GM18499 (cell line): ENCODE measurements around the gene KCNN3.

ENCODE experiments used
- ATAC-seq: cut with Tn5 transposase; IDR thresholded peaks from one replicate; pipeline ENCODE4 v1.9.1; 2021; ENCODE audit warnings: moderate number of reproducible peaks; ENCODE audit not compliant: insufficient read depth, unreplicated experiment

The KCNN3 gene

DNA sequence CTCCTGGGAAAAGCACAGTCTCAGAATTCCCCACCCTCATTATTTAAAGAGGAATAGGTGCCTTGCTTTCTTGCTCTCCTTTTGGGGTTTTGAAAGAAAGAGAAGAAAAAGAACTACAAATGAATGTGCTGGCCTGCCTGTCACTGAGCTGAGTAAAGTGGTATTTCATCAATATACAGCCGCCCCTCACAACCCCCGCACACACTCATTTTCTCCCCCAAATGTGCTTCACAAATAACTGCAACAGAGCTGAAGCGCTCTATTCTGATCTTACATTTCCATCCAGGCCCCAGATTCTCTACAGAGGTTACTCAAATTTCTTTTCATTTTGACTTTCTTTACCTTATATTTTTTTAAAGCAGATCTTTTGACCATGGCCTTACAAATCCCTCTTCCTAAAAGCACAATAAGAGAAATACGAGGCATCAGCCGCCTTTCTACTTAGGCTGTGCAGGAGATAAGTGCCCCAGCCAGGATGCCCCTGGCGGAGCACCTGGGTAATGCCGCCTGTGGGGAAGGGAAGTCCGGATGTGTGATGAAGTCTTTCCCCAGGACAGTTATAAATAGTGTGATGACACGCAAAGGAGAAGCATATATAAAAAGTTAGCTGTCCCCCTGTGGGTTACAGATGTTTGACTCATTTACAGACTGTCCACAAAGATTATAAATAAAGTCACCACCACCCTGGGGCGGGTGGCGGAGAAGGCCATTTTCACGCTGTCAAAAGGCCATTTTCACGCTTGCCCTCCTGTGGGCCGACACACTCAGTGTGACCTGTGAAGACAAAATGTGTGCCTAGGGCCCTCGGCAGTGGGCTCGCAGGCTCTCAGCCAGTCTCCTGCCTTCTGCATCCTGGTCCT lies 6.5 kb downstream of the KCNN3 start:
- ATAC-seq, result peak; percentile 40

DNA sequence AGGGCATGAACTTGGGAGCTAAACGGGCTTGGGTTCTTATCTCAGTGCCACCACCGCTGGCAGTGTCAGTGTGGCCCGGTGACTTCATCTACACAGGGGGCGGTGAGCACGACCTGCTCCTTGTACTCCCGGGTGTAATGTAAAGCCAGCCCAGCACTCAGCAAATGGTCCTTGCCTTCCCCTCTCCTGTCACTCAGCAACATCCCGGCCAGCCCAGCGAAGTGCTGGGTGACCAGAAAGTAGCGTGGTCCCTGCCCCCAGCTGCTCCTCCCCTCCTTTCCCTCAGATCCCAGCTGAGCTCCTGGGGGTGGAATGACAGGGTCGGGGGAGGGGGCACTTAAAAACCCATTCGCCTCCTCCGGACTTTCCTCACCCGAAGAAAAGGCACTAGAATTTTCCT lies 7.2 kb downstream of the KCNN3 start:
- ATAC-seq, result no peak

DNA sequence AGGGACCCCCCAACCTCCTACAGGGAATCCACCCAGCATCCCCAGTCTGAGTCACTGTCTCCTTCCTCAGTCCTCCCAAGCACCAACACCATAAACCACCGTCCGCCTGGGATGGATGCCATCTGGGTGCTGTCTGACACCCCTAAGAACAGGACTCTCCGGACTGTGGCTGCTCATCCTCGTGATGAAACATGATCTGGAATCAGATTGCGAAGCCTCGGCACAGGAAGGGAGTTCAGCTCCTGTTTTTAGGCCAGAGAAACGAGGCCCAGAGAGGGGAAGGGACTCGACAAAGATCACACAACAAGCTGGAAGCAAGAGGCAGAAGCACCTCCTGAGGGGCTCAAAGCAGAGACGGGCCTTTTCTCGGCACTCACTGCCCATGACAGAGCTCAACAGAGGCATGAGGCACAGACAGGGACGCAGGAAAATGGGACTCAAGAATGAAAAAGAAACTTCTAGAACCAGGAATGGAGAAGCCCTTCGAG lies 8.4 kb downstream of the KCNN3 start:
- no peak for ATAC-seq

DNA sequence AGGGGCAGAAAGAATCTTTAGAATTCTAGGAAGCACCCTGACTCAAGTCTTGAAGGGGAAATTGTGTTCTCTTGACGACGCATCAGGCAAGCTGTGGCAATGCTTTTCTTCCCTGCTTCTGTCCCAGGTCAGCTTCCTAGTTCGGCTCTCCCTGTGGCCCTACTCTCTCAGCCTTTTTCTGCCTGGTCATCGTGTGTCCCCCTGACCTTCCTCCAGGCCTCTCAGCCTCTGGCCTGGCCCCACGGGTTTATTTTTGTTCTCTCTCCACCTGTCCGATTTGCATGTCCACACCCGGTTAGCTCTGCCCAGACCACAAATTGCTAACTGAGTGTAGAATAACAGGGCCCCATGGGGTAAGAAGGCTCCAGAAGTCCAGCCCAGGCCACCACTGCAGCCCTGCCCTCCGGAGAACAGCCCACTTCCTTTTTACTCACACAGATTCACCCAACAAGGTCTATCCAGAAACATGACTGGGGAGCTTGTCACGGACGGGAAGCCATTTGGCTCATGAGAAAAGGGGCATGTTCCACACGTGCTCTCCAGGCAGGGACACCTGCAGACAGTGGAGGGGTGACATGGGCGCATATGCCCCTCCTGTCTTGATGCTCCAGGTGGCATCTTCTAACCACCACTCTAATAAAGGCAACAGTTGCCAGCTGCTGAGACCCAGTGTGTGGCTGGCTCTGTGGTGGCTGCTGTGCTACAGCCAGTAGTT lies 9.8 kb downstream of the KCNN3 start:
- peak; percentile 35 for ATAC-seq

DNA sequence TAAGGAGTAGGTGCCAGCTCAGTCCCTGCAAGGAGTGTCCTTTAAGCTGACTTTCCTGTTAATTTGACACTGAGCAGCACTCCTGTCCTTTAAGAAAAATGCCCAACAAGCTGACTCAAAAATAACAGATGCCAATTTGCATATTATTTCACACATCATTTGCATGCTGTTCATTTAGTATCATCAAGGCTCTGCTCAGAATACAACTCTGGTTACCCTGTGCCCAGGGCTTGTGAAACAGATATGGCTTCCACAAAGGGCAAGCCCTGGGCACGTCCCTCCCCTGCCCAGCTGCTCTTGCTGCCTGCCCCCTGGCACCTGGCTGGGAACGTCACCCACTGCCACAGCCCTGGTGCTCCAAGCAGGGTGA lies 10.3 kb downstream of the KCNN3 start:
- ATAC-seq, result peak; percentile 26

DNA sequence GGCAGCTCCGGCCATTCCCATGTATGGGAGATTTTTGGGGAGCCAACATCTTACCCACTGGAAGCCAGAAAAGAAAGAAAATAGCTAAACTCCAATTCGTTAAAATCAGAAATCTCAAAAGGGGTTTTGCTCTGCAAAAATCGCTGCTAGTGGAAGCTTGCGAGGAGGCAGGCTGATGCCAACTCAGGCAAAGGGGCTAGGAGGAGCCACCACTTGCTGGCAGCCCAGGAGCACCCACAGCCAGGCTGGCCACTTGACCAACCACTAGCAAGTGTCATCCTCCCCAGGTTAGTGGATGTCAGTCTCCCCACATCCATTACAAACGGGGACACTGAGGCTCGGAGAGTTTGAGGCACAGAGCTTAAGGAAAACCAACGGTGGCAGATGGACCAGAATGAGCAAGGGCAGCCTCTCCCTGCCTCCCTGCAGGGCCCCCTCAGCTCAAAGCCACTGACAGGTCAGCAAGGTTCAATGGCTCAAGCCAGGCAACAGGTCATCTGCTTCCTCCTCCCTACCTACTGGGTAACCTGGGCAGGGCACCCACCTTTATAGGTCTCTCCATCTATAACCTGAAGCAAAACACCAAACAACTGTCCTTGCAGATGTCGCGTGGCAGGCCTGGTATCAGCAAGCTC lies 10.8 kb downstream of the KCNN3 start:
- no peak for ATAC-seq

DNA sequence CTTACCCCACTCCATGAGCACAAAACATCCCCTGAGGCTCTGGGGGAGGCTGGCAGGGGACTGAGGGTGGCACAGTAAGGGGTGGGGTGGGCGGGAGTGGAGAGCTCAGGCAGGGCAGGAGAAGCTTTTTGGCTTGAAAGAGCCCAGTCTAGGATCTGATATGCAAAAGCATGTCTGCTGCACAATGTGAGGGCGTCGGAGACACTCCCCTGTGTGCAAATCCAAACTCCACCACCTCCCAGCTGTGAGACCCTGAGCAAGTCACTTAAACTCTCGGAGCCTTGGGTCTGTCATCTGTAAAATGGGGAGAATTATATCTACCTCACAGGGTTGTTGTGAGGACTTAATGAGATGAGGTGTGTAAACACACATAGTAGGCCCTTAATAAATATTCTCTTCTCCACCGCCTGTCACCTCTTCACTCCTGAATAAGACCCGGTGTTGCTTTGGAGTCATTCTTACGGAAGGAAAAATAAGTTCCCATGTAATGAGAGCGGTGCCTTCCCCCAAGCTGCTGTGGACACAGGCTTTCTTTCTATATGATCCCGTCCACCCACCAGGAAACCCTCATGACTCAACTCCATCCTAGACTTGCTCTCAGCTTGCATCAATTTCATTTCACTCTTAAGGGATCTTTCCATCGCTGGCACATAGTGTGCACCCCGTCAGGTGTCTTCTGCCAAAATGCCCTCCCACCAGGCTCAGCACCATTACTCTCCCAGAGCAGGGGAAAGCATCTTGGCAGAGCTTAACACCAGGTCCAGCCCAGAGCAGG lies 12.5 kb downstream of the KCNN3 start:
- no peak for ATAC-seq

DNA sequence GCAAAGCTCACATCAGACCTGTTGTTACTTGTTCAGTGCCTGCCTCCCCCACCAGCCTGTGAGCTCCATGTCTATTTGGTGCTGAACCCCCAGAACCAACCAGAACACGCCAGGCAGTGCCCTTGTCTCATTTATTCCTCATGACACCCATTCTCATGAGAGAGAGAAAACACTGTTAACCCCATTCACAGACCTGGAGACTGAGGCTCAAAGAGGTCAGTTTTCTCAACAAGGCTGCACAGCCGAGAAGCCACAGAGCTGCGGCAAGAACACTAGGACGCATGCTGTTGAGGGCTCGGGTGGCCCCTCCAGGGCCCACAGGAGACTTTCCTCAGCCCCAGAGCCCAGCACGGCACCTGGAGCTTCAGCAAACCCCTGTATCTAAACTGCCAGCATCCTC lies 13.1 kb downstream of the KCNN3 start:
- ATAC-seq, result no peak

DNA sequence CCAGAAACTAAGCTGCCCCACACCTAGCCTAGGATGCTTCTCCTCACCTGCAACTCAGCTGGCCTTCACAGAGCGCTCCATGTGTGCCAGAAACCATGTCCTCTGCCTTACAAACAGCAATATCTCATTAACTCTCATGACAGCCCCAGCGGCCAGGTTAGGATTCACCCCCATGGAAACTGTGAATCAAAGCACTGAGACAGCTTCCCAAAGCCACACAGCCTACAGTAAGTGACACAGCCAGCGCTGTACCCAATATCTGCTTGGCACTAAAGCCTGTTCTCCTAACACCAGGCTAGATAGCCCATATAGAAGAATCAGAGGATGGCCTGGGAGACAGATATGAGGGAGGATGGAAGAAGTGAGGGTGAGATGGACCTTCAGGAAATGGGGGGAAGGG lies 13.5 kb downstream of the KCNN3 start:
- no peak for ATAC-seq

DNA sequence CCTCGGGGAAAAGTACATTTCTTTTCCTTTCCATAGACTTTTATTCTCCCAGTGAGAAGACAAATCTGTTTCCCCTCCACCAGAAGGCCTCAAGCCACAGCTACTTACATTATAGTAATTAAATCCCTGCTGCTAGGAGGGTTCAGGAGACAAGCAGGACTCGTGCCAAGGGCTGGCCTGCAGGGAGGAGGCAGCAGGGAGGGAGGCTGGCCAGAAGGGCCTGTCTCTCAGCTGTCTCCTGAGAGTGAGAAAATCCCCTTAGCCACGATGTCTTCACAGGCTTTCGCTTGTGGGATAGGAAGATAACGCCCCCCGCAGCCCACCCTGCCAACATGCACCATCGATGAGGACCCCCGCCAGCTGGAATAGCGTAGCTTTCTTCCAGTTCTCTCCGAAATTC lies 14.0 kb downstream of the KCNN3 start:
- no peak for ATAC-seq

DNA sequence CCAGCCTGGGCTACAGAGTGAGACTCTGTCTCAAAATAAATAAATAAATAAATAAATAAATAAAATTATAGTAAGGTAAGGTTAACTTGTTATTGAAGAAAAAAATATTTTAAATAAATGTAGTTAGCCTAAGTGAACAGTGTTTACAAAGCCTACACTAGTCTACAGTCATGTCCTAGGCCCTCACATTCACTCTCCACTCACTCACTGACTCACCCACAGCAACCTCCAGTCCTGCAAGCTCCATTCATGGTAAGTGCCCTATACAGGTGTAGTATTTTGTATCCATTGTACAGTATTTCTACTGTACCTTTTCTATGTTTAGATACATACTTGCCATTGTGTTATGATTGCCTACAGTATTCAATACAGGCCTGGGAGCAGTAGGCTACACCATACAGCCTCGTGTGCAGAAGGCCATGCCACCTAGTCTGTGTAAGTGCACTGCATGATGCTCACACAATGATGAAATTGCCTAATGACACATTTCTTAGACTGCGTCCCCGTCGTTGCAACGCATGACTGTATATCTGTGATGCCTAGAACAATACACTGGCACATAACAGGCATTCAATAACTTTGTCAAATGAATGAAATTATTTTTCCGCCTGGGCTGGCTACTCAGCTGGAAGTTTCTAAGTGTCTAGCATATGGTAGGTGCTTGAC lies 14.8 kb downstream of the KCNN3 start:
- ATAC-seq, result no peak

DNA sequence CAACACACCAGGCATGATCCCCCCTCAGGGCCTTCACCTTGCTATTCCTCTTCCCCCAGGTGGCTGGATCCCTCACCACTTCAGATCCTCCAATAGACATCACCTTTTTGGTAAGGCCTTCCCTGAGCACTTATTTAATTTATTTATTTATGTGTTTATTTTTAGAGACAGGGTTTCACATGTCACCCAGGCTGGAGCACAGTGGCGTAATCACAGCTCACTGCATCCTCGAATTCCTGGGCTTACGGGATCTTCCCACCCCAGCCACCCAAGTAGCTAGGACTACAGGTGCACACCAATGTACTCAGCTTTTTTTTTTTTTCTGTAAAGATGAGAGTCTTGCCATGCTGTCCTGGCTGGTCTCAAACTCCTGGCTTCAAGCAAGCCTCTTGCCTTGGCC lies 17.2 kb downstream of the KCNN3 start:
- no peak for ATAC-seq

DNA sequence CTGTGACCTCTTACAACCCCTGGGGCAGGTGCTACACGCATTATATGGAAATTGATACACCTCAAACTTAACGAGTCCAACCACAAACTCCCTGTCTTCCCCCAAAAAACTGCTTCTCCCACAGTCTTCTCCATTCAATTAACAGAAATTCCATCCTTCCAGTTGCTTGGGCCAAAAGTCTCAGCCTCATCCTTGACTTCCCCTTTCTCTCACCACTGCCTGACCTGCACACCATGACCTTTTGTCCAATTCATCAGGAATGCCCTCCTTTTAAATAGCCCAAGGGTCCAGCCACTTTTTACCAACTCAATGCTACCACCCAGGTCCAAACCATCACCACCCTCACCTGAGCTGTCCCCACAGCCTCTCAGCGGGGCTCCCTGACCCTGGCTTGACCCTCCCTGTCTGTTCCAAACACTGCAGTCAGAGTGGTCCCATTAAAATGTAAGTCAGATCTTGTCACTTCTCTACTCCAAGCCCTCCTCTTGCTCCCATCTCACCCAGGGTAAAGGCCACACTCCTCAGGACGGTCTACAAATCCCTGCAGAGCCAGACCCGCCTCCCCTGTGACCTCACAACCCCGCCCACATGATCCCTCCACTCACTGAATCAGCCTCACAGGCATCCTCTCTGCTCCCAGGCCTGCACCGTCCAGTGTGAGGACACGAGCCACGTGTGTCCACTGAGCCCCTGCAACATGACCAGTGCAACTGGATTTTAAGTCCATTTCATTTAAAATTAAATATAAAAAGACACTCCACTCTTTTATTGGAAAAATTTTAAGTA lies 18.5 kb downstream of the KCNN3 start:
- ATAC-seq, result no peak

DNA sequence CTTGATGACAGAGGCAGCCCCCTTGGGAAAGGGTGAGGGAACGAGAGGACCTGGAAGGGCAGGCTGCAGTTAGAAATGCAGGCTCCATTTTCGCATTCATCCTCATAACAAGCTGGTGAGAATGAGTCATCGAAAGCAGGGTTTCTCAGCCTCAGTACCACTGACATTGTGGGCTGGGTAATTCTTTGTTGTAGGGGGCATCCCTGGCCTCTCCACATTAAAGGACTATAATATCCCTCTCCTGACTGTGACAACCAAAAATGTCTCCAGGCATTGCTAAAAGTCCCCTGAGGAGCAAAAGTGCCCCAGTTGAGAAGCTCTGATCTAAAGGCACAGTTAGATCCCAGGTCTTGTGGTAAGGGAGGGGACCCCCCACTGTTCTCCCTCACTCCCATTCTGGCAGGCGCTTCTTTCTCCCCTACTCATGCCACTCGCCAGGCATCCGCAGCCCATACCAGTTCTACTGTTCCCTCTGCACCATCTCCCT lies 20.4 kb downstream of the KCNN3 start:
- ATAC-seq, result no peak

DNA sequence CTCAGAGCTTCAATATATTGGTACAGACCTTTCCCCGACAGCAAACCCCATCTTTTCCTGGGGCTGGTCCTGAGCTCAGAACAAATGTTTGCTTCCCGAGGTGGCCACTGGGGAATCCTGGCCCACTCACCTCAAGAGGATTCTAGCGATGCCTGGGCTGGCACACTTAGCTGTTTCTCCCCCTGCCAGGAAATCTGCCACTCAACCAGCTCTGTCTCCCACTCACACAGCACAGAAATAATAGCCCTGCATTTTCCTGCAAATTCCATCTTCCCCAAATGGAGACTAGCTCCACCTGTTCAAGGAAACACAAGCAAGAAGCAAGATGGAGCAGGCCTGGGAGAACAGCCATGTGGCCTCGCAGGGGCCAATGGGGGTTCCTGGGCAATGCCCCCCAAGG lies 21.1 kb downstream of the KCNN3 start:
- no peak for ATAC-seq

DNA sequence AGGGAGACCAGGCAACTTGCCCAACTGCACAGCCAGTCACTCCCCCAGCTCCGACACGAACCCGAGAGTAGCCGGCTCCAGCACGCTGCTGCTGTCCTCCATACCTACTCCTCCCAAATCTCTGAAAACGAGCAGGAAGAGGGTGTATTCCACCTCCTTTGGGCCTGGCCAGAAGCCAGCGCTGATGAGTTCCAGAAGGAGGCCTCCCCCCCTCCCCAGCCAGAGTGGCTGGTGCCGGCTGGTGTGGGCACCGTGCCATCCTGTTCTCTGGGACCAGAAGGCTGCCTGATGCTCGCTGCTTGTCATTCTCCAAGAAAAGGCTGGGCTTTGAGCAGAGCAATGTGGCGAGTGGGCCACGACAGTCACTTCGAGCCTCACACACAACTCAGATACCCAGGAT lies 22.2 kb downstream of the KCNN3 start:
- ATAC-seq, result no peak

DNA sequence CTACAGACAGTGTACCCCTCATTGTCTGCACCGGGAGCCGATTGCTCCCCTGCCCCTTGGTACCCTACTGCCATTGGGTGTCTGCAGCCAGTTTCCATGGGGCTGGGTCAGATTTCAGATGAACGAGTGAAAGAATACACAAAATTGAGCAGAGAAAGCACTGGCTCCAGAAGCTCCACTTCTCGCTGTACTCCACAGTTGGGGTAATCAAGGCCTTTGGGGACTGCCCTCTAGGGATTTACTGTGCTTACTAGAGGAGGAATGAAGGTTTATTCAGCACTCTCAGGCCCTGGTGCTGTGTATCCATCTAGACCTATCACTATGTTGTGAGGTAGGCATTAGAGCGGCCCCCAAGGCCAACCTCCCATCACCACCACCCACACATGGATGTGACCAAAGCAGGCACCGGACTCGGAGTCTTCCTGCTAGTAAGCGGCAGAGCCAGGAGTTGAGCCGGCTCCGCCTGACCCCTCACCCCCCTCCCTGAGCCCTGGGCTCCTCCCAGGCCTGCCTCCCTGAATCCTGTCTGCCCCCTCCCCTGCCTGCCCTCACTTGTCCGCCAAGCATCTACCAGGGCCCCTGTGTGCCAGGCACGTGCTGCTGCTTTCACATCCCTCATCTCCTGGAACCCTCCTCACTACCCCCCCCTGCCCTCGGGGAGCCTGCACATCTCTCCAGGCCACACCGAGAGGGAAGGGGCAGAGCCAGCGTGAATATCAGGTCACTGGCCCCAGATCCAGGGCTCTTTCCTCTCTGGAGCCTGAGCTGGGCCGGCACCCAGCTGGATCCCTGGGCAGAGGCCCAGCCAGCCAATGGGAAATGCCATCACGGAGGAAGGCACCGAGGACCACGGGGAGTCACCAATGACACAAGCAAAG lies 23.3 kb downstream of the KCNN3 start:
- ATAC-seq, result no peak

DNA sequence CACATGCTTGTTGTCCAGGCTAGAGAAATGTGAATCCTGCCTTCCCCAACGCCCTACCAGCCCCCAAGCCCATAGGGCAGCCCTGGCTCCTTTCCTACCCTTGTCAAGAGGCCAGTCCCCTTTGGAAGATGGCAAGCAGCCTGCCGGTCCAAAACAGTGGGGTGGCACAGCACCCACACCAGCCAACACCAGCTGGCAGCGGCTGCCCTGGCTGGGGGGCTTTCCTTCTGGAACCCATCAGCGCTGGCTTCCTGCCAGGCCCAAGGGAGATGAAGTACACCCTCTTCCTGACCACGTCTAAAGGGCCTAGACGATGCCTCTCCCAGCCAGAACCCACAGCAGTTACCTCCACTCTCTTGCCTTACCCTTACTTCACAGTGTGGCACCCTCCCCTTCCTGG lies 24.2 kb downstream of the KCNN3 start:
- ATAC-seq, result no peak
